ENCODE measurements around the gene ANKRD9.

GRCh38 chr14:102495491-102496330, 13.9 kb downstream of the ANKRD9 start:
- TF ChIP-seq, protein P1, sequence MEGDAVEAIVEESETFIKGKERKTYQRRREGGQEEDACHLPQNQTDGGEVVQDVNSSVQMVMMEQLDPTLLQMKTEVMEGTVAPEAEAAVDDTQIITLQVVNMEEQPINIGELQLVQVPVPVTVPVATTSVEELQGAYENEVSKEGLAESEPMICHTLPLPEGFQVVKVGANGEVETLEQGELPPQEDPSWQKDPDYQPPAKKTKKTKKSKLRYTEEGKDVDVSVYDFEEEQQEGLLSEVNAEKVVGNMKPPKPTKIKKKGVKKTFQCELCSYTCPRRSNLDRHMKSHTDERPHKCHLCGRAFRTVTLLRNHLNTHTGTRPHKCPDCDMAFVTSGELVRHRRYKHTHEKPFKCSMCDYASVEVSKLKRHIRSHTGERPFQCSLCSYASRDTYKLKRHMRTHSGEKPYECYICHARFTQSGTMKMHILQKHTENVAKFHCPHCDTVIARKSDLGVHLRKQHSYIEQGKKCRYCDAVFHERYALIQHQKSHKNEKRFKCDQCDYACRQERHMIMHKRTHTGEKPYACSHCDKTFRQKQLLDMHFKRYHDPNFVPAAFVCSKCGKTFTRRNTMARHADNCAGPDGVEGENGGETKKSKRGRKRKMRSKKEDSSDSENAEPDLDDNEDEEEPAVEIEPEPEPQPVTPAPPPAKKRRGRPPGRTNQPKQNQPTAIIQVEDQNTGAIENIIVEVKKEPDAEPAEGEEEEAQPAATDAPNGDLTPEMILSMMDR (IDR thresholded peaks at IDR 0.05): no peak
- no peak for TF ChIP-seq EP300 (IDR thresholded peaks at IDR 0.05)

Measured in ovary (tissue), 3 donors.